ENCODE data around the gene TNKS2. TPM values are rescaled to one million over a fixed set of nuclear protein-coding genes. Genes with fewer than 3 reads are reported as not detected.
A peak's percentile ranks its signal among the peaks of the same experiment; 100 is the strongest.

TNKS2 gene
- total RNA-seq, 4 donors from 2014 or later = 26.2 to 40.3 (median 29.5) TPM

DNA sequence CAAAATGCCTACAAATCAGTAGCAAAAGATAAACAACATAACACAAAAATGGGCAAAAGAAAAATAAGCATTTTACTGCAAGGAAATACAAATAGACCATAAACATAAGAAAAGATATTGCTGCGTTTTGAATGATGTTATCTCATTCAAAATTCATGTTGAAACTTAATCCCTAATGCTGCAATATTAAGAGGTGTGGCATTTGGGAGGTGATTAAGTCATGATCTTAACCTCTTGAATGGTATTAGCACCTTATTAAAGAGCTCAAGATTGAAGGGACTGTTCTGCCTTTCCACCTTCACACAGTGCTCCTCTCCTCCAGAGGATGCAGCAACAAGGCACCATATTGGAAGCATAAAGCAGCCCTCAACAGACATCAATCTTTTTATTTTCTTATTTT, 12.4 kb upstream of the TNKS2 start:
- intact Hi-C loops (cut with DNase I; ENCODE audit: low total_unique reads) (no loop called here), in situ Hi-C loops (cut with MboI; ENCODE audit: low sequenced_read_pairs in 4 of 4) (no loop called here)
- ATAC-seq (no peak), DNase-seq (no peak)
- no peak overlapping the region for H3K27ac ChIP-seq
- H3K27me3 ChIP-seq = no peaks in the 10 kb centered on the region
- H3K4me1 ChIP-seq = peaks cover 8% of the 10 kb centered on the region in 2 donors
- no peak overlapping the region for H3K4me3 ChIP-seq
- no peaks in the 10 kb centered on the region for H3K36me3 ChIP-seq
- H3K9me3 ChIP-seq = no peaks in the 10 kb centered on the region
- TF ChIP-seq POLR2A (IDR thresholded peaks at IDR 0.05) = no peak
- TF ChIP-seq, protein P1, sequence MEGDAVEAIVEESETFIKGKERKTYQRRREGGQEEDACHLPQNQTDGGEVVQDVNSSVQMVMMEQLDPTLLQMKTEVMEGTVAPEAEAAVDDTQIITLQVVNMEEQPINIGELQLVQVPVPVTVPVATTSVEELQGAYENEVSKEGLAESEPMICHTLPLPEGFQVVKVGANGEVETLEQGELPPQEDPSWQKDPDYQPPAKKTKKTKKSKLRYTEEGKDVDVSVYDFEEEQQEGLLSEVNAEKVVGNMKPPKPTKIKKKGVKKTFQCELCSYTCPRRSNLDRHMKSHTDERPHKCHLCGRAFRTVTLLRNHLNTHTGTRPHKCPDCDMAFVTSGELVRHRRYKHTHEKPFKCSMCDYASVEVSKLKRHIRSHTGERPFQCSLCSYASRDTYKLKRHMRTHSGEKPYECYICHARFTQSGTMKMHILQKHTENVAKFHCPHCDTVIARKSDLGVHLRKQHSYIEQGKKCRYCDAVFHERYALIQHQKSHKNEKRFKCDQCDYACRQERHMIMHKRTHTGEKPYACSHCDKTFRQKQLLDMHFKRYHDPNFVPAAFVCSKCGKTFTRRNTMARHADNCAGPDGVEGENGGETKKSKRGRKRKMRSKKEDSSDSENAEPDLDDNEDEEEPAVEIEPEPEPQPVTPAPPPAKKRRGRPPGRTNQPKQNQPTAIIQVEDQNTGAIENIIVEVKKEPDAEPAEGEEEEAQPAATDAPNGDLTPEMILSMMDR (IDR thresholded peaks at IDR 0.05 in 4 of 5, conservative IDR thresholded peaks at IDR 0.05 in 1 of 5) = no peak

DNA sequence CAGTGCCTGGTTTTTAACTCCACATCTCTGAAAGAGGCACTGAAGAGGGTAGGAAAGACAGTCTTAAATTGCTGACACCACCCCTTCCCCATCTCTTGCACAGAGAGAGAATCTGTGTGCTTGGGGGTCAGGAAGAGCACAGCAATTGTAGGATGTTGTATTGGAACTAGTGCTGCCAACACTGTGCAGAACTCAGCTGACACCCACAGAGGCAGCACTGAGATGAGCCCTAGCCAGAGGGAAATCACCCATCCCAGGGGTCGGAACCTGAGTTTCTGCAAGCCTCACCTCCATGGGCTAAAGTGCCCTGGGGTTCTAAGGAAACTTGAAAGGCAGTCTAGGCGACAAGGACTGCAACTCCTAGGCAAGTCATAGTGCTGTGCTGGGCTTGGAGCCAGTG, 11.0 kb upstream of the TNKS2 start:
- H3K4me1 ChIP-seq = peaks cover 8% of the 10 kb centered on the region in 2 donors
- H3K9me3 ChIP-seq = no peaks in the 10 kb centered on the region
- TF ChIP-seq POLR2A (IDR thresholded peaks at IDR 0.05) = no peak
- TF ChIP-seq, protein P1 (IDR thresholded peaks at IDR 0.05 in 4 of 5, conservative IDR thresholded peaks at IDR 0.05 in 1 of 5) = no peak
- no peak overlapping the region for H3K4me3 ChIP-seq
- no peaks in the 10 kb centered on the region for H3K36me3 ChIP-seq
- ATAC-seq = no peak
- DNase-seq = no peak
- in situ Hi-C loops (cut with MboI; ENCODE audit: low sequenced_read_pairs in 4 of 4) = no loop called here
- intact Hi-C loops (cut with DNase I; ENCODE audit: low total_unique reads) = no loop called here
- H3K27me3 ChIP-seq = no peaks in the 10 kb centered on the region
- H3K27ac ChIP-seq = no peak overlapping the region

DNA sequence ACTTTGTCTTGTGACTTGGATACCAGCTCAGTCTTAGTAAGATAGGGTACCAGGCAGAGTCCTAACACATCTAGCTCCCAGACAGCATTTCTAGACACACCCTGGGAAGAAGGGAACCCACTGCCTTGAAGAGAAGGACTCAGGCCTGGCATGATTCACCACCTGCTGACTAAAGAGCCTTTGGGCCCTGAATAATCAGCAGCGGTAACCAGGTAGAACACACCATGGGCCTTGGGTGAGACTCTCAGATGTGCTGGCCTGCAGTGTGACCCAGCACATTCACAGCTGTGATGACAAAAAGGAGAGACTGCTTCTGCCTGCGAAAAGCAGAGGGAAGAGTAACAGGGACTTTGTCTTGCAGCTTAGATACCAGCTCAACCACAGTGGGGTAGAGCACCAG, 10.4 kb upstream of the TNKS2 start:
- TF ChIP-seq, protein P1 (IDR thresholded peaks at IDR 0.05 in 4 of 5, conservative IDR thresholded peaks at IDR 0.05 in 1 of 5) = no peak
- TF ChIP-seq POLR2A (IDR thresholded peaks at IDR 0.05) = no peak
- in situ Hi-C loops (cut with MboI; ENCODE audit: low sequenced_read_pairs in 4 of 4) = no loop called here
- Histone ChIP-seq H3K36me3 (no peaks in the 10 kb centered on the region), H3K27ac (no peak overlapping the region), H3K9me3 (no peaks in the 10 kb centered on the region), H3K27me3 (no peaks in the 10 kb centered on the region), H3K4me1 (peaks cover 8% of the 10 kb centered on the region in 2 donors), H3K4me3 (no peak overlapping the region)
- DNase-seq (no peak), ATAC-seq (no peak)
- intact Hi-C loops (cut with DNase I; ENCODE audit: low total_unique reads) = no loop called here

DNA sequence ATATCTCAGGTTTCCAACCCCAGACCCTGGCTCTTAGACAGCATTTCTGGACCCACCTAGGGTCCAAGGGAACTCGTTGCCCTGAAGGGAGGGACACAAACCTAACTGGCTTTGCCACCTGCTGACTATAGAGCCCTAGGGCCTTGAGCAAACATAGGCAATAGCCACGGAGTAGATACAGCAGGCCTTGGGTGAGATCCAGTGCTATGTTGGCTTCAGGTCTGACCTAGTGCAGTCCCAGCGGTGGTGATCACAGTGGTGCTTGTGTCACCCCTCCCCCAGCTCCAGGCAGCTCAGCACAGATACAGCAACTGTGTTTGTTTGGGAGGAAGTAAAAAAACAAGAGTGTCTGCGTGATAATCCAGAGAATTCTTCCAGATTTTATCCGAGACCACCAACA, 9.7 kb upstream of the TNKS2 start:
- no peak overlapping the region for H3K4me3 ChIP-seq
- no peaks in the 10 kb centered on the region for H3K27me3 ChIP-seq
- H3K4me1 ChIP-seq = peaks cover 8% of the 10 kb centered on the region in 2 donors
- no peak overlapping the region for H3K27ac ChIP-seq
- intact Hi-C loops (cut with DNase I; ENCODE audit: low total_unique reads) (no loop called here), in situ Hi-C loops (cut with MboI; ENCODE audit: low sequenced_read_pairs in 4 of 4) (no loop called here)
- DNase-seq (no peak), ATAC-seq (peak in 1 of 2 donors; percentile 18)
- no peaks in the 10 kb centered on the region for H3K36me3 ChIP-seq
- H3K9me3 ChIP-seq = no peaks in the 10 kb centered on the region
- TF ChIP-seq, protein P1 (IDR thresholded peaks at IDR 0.05 in 4 of 5, conservative IDR thresholded peaks at IDR 0.05 in 1 of 5) = no peak
- no peak for TF ChIP-seq POLR2A (IDR thresholded peaks at IDR 0.05)

Data from gastrocnemius medialis (tissue), 4 donors.